Right lobe of liver (tissue), 6 donors: ENCODE data around the gene ARID5B. TPM values are rescaled to one million over a fixed set of nuclear protein-coding genes. Genes with fewer than 3 reads are reported as not detected.

ENCODE experiments used
- ATAC-seq, 4 donors: fragments of 200-7000 bp; cut with Tn5 transposase; one replicate each; pipeline ENCODE4 v1.9.1; 2020; ENCODE audit warnings: mild to moderate bottlenecking in 4 of 4, moderate library complexity in 4 of 4
- DNase-seq, 3 donors: peaks; one replicate each; pipeline ENCODE4 v3.0.0-alpha.2; 2020
- H3K27ac ChIP-seq, 3 donors: fragments of 200-600 bp; one replicate each; pipeline ENCODE4 v1.8.0; 2022
- H3K27me3 ChIP-seq, 2 donors: fragments of 200-600 bp; one replicate each; pipeline ENCODE4 v1.8.0; 2022
- H3K36me3 ChIP-seq, 4 donors: fragments of 200-600 bp; sonication (generic) in 1 of 4; one replicate each; pipeline versions ENCODE4 v1.5.1 to v1.8.0; 2017 to 2022; ENCODE audit warnings: control low read depth in 1 of 4
- H3K4me1 ChIP-seq, 4 donors: fragments of 200-600 bp; sonication (generic) in 1 of 4; one replicate each; pipeline versions ENCODE4 v1.5.1 to v1.8.0; 2017 to 2022; ENCODE audit warnings: control low read depth in 1 of 4
- H3K4me3 ChIP-seq, 3 donors: fragments of 200-600 bp; one replicate each; pipeline ENCODE4 v1.8.0; 2022
- H3K9me3 ChIP-seq, 4 donors: fragments of 200-600 bp; sonication (generic) in 1 of 4; one replicate each; pipeline versions ENCODE4 v1.5.1 to v1.8.0; 2017 to 2022; ENCODE audit warnings: control low read depth in 1 of 4
- POLR2A ChIP-seq: fragments of 450-650 bp; IDR thresholded peaks from one replicate; pipeline ENCODE4 v1.6.1; 2017; ENCODE audit warnings: antibody characterized with exemption, mild to moderate bottlenecking
- WGBS: methylation state at CpG from one replicate; pipeline ENCODE4 v1.1.6; 2018; ENCODE audit warnings: low coverage, low lambda C conversion rate; ENCODE audit not compliant: insufficient coverage; ENCODE audit errors: missing lambda C conversion rate; 5-methylcytosine and 5-hydroxymethylcytosine counted together
- intact Hi-C, 2 donors: fragments of 100-400 bp; cut with DNase I; formaldehyde crosslinking; loops; one replicate each; pipeline versions ENCODE4 v1.11.2 to v1.14.1; 2022
- total RNA-seq, 6 experiments: library from RNA; depleted of rRNA in 2 of 6; stranded (reverse); fragments of >200 nt in 2 of 6; fragmentation: NEBNext Ultra II Directional in 3 of 6; extraction: Animal tissue kit (Norgen Biotek cat#: 25700) in 3 of 6; gene quantifications; one replicate each; pipeline versions ENCODE4 v1.1.0 to v1.2.4, GENCODE V29; 2016 to 2023
- TF ChIP-seq, protein P1 (sequence below), 4 donors: fragments of 200-600 bp in 3 of 4; fragments of 450-650 bp in 1 of 4; IDR thresholded peaks; one replicate each; pipeline versions ENCODE4 v1.5.1 to v1.8.0; 2016 to 2022; ENCODE audit warnings: antibody characterized with exemption in 4 of 4, mild to moderate bottlenecking in 2 of 4
- donor health status: DM: no; HTN: yes; CAD: no.
- donor health status: DM: no; HTN: no; CAD: no.
- donor health status: DM: no; HTN: no; CAD: no.
- donor health status: DM: no; HTN: yes; CAD: no.
- donor health status: DM: no; HTN: yes; CAD: no.

ARID5B gene
- total RNA-seq, 6 experiments from 2014 or later, result 2.7 to 10.5 (median 5.3) TPM

- intact Hi-C loops, result no loop called here
- Histone ChIP-seq H3K27me3 (no peaks in the 10 kb centered on the region), H3K4me3 (no peak overlapping the region), H3K9me3 (no peaks in the 10 kb centered on the region), H3K4me1 (peaks cover 0 to 29% (median 7%) of the 10 kb centered on the region in 4 donors), H3K27ac (peak overlapping the region in 2 of 3 donors; percentile 7 to 24), H3K36me3 (peaks cover 0 to 3% (median 0%) of the 10 kb centered on the region in 4 donors)
- ATAC-seq (peak; percentile 41 to 74 (median 58)), DNase-seq (no peak)
- TF ChIP-seq POLR2A, result no peak
- TF ChIP-seq, protein P1, sequence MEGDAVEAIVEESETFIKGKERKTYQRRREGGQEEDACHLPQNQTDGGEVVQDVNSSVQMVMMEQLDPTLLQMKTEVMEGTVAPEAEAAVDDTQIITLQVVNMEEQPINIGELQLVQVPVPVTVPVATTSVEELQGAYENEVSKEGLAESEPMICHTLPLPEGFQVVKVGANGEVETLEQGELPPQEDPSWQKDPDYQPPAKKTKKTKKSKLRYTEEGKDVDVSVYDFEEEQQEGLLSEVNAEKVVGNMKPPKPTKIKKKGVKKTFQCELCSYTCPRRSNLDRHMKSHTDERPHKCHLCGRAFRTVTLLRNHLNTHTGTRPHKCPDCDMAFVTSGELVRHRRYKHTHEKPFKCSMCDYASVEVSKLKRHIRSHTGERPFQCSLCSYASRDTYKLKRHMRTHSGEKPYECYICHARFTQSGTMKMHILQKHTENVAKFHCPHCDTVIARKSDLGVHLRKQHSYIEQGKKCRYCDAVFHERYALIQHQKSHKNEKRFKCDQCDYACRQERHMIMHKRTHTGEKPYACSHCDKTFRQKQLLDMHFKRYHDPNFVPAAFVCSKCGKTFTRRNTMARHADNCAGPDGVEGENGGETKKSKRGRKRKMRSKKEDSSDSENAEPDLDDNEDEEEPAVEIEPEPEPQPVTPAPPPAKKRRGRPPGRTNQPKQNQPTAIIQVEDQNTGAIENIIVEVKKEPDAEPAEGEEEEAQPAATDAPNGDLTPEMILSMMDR (IDR thresholded peaks at IDR 0.05), result no peak
- whole genome bisulfite sequencing, result 37% methylated on average over 4 of the region's 4 CpGs
Measured at GRCh38 chr10:62059217-62059920, 157.9 kb downstream of the ARID5B start.

DNA sequence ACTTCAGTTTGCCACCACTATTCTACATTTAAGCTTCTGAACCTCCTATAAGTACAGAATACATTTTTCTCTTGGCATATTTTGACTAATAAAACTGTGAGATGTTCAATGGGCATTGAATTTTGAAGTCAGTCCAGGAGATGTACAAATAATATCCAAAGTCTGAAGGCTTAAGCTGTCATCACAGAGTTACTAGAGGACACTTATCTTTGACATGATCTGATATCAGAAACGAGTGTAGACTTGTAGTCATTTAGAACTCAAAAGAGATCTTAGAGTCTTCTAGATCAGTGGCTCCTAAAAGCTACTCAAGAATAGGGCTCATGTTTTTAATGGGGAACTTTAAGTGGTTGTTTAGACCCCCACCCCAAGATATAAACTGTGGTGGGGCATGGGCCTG is 160.5 kb downstream of the ARID5B start:
- intact Hi-C loops, result no loop called here
- Histone ChIP-seq H3K27ac (no peak overlapping the region), H3K4me1 (peaks cover 0 to 28% (median 7%) of the 10 kb centered on the region in 4 donors)

GRCh38 chr10:62062752-62063512 is 161.4 kb downstream of the ARID5B start:
- TF ChIP-seq, protein P1 (IDR thresholded peaks at IDR 0.05), result no peak
- TF ChIP-seq POLR2A, result no peak
- Histone ChIP-seq H3K27me3 (no peaks in the 10 kb centered on the region), H3K36me3 (peaks cover 0 to 3% (median 0%) of the 10 kb centered on the region in 4 donors), H3K4me3 (no peak overlapping the region), H3K9me3 (no peaks in the 10 kb centered on the region), H3K4me1 (peaks cover 0 to 20% (median 5%) of the 10 kb centered on the region in 4 donors), H3K27ac (no peak overlapping the region)
- DNase-seq (no peak), ATAC-seq (no peak)
- intact Hi-C loops, result no loop called here
- 89% methylated on average over 4 of the region's 4 CpGs for WGBS

More for the DNA sequence above, 160.5 kb downstream of the ARID5B start:
- ATAC-seq (no peak), DNase-seq (no peak)
- Histone ChIP-seq H3K36me3 (peaks cover 0 to 3% (median 0%) of the 10 kb centered on the region in 4 donors), H3K9me3 (no peaks in the 10 kb centered on the region), H3K4me3 (no peak overlapping the region), H3K27me3 (no peaks in the 10 kb centered on the region)
- no peak for TF ChIP-seq POLR2A
- TF ChIP-seq, protein P1 (IDR thresholded peaks at IDR 0.05), result no peak
- WGBS, result 69% methylated on average over 1 of the region's 1 CpG

- DNase-seq (no peak), ATAC-seq (no peak)
- Histone ChIP-seq H3K4me1 (peaks cover 0 to 10% (median 0%) of the 10 kb centered on the region in 4 donors), H3K36me3 (peaks cover 0 to 3% (median 0%) of the 10 kb centered on the region in 4 donors), H3K27me3 (no peaks in the 10 kb centered on the region), H3K27ac (no peak overlapping the region), H3K4me3 (no peak overlapping the region), H3K9me3 (no peaks in the 10 kb centered on the region)
- TF ChIP-seq, protein P1 (IDR thresholded peaks at IDR 0.05), result no peak
- TF ChIP-seq POLR2A, result no peak
- intact Hi-C loops, result no loop called here
- WGBS, result 90% methylated on average over 1 of the region's 3 CpGs
Measured at GRCh38 chr10:62063795-62064472, 162.4 kb downstream of the ARID5B start.
